ENCODE results near the gene C9orf50.

The C9orf50 gene

GRCh38 chr9:129632460-129632859, 11.6 kb upstream of the C9orf50 start:
- no peak for DNase-seq (ENCODE audit: extremely low read depth in 1 of 2, low read depth in 1 of 2)

GRCh38 chr9:129631674-129632129, 10.8 kb upstream of the C9orf50 start:
- no peak for DNase-seq (ENCODE audit: extremely low read depth in 1 of 2, low read depth in 1 of 2)

GRCh38 chr9:129630967-129631673, 10.2 kb upstream of the C9orf50 start:
- no peak for DNase-seq (ENCODE audit: extremely low read depth in 1 of 2, low read depth in 1 of 2)

GRCh38 chr9:129629251-129629820, 8.4 kb upstream of the C9orf50 start:
- no peak for DNase-seq (ENCODE audit: extremely low read depth in 1 of 2, low read depth in 1 of 2)

- no peak for DNase-seq (ENCODE audit: extremely low read depth in 1 of 2, low read depth in 1 of 2)
Measured at GRCh38 chr9:129628709-129629108, 7.8 kb upstream of the C9orf50 start.

- DNase-seq (ENCODE audit: extremely low read depth in 1 of 2, low read depth in 1 of 2), result no peak
Measured at GRCh38 chr9:129627556-129628440, 6.9 kb upstream of the C9orf50 start.

- DNase-seq (ENCODE audit: extremely low read depth in 1 of 2, low read depth in 1 of 2), result no peak
Measured at GRCh38 chr9:129626625-129627284, 5.9 kb upstream of the C9orf50 start.

GRCh38 chr9:129626079-129626624, 5.3 kb upstream of the C9orf50 start, which contains the start of gene NTMT1:
Gene NTMT1, plus strand, starts transcription at chr9:129626163. Its CDS starts 6,541 bp downstream, at chr9:129632704.
- DNase-seq (ENCODE audit: extremely low read depth in 1 of 2, low read depth in 1 of 2), result peak; percentile 75 to 76

- no peak for DNase-seq (ENCODE audit: extremely low read depth in 1 of 2, low read depth in 1 of 2)
Measured at GRCh38 chr9:129624947-129625346, 4.0 kb upstream of the C9orf50 start.

GRCh38 chr9:129624168-129624759, 3.4 kb upstream of the C9orf50 start:
- DNase-seq (ENCODE audit: extremely low read depth in 1 of 2, low read depth in 1 of 2), result peak in 1 of 2 donors; percentile 56

- no peak for DNase-seq (ENCODE audit: extremely low read depth in 1 of 2, low read depth in 1 of 2)
Measured at GRCh38 chr9:129623331-129623730, 2.4 kb upstream of the C9orf50 start.

- no peak for DNase-seq (ENCODE audit: extremely low read depth in 1 of 2, low read depth in 1 of 2)
Measured at GRCh38 chr9:129619787-129620668, 873 bp downstream of the C9orf50 start.

GRCh38 chr9:129617167-129617566, 3.7 kb downstream of the C9orf50 start:
- DNase-seq (ENCODE audit: extremely low read depth in 1 of 2, low read depth in 1 of 2), result no peak

- DNase-seq (ENCODE audit: extremely low read depth in 1 of 2, low read depth in 1 of 2), result no peak
Measured at GRCh38 chr9:129615407-129616285, 5.3 kb downstream of the C9orf50 start.

GRCh38 chr9:129614932-129615331, 6.0 kb downstream of the C9orf50 start:
- no peak for DNase-seq (ENCODE audit: extremely low read depth in 1 of 2, low read depth in 1 of 2)

- DNase-seq (ENCODE audit: extremely low read depth in 1 of 2, low read depth in 1 of 2), result no peak
Measured at GRCh38 chr9:129613520-129614175, 7.3 kb downstream of the C9orf50 start.

GRCh38 chr9:129612815-129613519, 7.9 kb downstream of the C9orf50 start:
- no peak for DNase-seq (ENCODE audit: extremely low read depth in 1 of 2, low read depth in 1 of 2)

Measured in stimulated activated CD8-positive, alpha-beta memory T cell treated with anti-CD3 and anti-CD28 coated beads, Interleukin-7, amount 100 ng/mL, for 48 hours (primary cell).